HCT116 (cell line): Measurements from ENCODE around the gene MSI2.

ENCODE experiments used
- ATF3 ChIP-seq: IDR thresholded peaks from 2 replicates; pipeline ENCODE4 v1.6.1; 2012
- CBX3 ChIP-seq: IDR thresholded peaks from 2 replicates; pipeline ENCODE4 v1.6.1; 2012; ENCODE audit warnings: low read depth
- EZH2 ChIP-seq: fragments of 200-600 bp; sonication (generic); IDR thresholded peaks from 2 replicates; pipeline ENCODE4 v1.6.1; 2017; ENCODE audit warnings: antibody characterized with exemption, mixed run types
- POLR2AphosphoS5 ChIP-seq: IDR thresholded peaks from 2 replicates; pipeline ENCODE4 v1.6.1; 2011; ENCODE audit warnings: mild to moderate bottlenecking, low read depth, low read length, moderate library complexity
- SP1 ChIP-seq: IDR thresholded peaks from 2 replicates; pipeline ENCODE4 v1.6.1; 2012; ENCODE audit warnings: low read depth
- SRF ChIP-seq: IDR thresholded peaks from 2 replicates; pipeline ENCODE4 v1.6.1; 2012; ENCODE audit warnings: low read depth

GRCh38 chr17:57619061-57619937, 363.0 kb downstream of the MSI2 start:
- no peak for TF ChIP-seq POLR2AphosphoS5
- TF ChIP-seq SRF: no peak
- no peak for TF ChIP-seq ATF3
- no peak for TF ChIP-seq CBX3
- TF ChIP-seq EZH2: no peak
- TF ChIP-seq SP1: no peak
